Keratinocyte (primary cell): ENCODE results near the gene BICRAL. TPM values are rescaled to one million over a fixed set of nuclear protein-coding genes. Genes with fewer than 3 reads are reported as not detected.

ENCODE experiments used
- DNase-seq: peaks from one replicate; pipeline ENCODE4 v3.0.0-alpha.2; 2011; ENCODE audit warnings: low read depth, missing footprints, low spot score
- FAIRE-seq: peaks from 2 replicates; lab custom pipeline; 2011; peaks lifted over from hg19 to GRCh38; lab: Jason Lieb, UNC
- H2AFZ ChIP-seq: 2 replicates; pipeline ENCODE4 v1.6.0; 2012; ENCODE audit warnings: low read length, control low read depth, inconsistent platforms; ENCODE audit not compliant: control insufficient read depth
- H3K27ac ChIP-seq: 2 replicates; pipeline ENCODE4 v1.5.1; 2011; ENCODE audit warnings: low read length; ENCODE audit not compliant: control insufficient read depth, insufficient read depth
- H3K27me3 ChIP-seq: 3 replicates; pipeline ENCODE4 v1.6.0; 2011; ENCODE audit warnings: low read length; ENCODE audit not compliant: control insufficient read depth, insufficient read depth; ENCODE audit errors: extremely low read depth
- H3K36me3 ChIP-seq, 2 experiments: 2 replicates in 1 of 2; 3 replicates in 1 of 2; pipeline ENCODE4 v1.5.1; 2011; ENCODE audit warnings: low read length in 2 of 2, mild to moderate bottlenecking in 1 of 2; ENCODE audit not compliant: control insufficient read depth in 2 of 2, insufficient read depth in 2 of 2; ENCODE audit errors: extremely low read depth in 1 of 2
- H3K4me1 ChIP-seq: 3 replicates; pipeline ENCODE4 v1.5.1; 2011; ENCODE audit warnings: low read length; ENCODE audit not compliant: control insufficient read depth, insufficient read depth; ENCODE audit errors: extremely low read depth
- H3K4me2 ChIP-seq: 3 replicates; pipeline ENCODE4 v1.6.0; 2011; ENCODE audit warnings: low read depth, low read length; ENCODE audit not compliant: control insufficient read depth, insufficient read depth; ENCODE audit errors: extremely low read depth
- H3K4me3 ChIP-seq, 3 experiments: fragments of 200-600 bp in 1 of 3; sonication (generic) in 1 of 3; 2 replicates in 2 of 3; 3 replicates in 1 of 3; pipeline ENCODE4 v1.5.1; 2011 to 2016; ENCODE audit warnings: low read length in 3 of 3, mild to moderate bottlenecking in 3 of 3, control low read depth in 2 of 3, inconsistent platforms in 1 of 3, low read depth in 1 of 3, mixed read lengths in 1 of 3, mixed run types in 1 of 3, moderate library complexity in 1 of 3; ENCODE audit not compliant: control insufficient read depth in 2 of 3, insufficient read depth in 2 of 3; ENCODE audit errors: extremely low read depth in 1 of 3
- H3K79me2 ChIP-seq: 2 replicates; pipeline ENCODE4 v1.6.0; 2012; ENCODE audit warnings: low read length; ENCODE audit not compliant: control insufficient read depth, insufficient read depth
- H3K9ac ChIP-seq: 3 replicates; pipeline ENCODE4 v1.6.0; 2011; ENCODE audit warnings: low read length; ENCODE audit not compliant: control insufficient read depth, insufficient read depth; ENCODE audit errors: extremely low read depth
- H3K9me1 ChIP-seq: 3 replicates; pipeline ENCODE4 v1.6.0; 2011; ENCODE audit warnings: low read length; ENCODE audit not compliant: control insufficient read depth, insufficient read depth; ENCODE audit errors: extremely low read depth
- H3K9me3 ChIP-seq: 2 replicates; pipeline ENCODE4 v1.5.1; 2012; ENCODE audit warnings: low read depth, low read length; ENCODE audit not compliant: control insufficient read depth
- H4K20me1 ChIP-seq: 3 replicates; pipeline ENCODE4 v1.6.0; 2011; ENCODE audit warnings: low read length; ENCODE audit not compliant: control insufficient read depth, insufficient read depth; ENCODE audit errors: extremely low read depth
- CTCF ChIP-seq, 3 experiments: IDR thresholded peaks in 1 of 3; conservative IDR thresholded peaks in 1 of 3; optimal IDR thresholded peaks in 1 of 3; 2 replicates in 2 of 3; 3 replicates in 1 of 3; pipeline versions ENCODE3 to v1.5.1; 2011; ENCODE audit warnings: low read length in 3 of 3, mild to moderate bottlenecking in 3 of 3, moderate library complexity in 2 of 3, control low read depth in 1 of 3, inconsistent platforms in 1 of 3; ENCODE audit not compliant: insufficient read depth in 2 of 3; ENCODE audit errors: extremely low read depth in 1 of 3
- EZH2 ChIP-seq: IDR thresholded peaks from one replicate; pipeline ENCODE4 v1.6.1; 2012; ENCODE audit warnings: inconsistent platforms, mild to moderate bottlenecking, low read length, moderate library complexity
- dilution Hi-C: fragments of 300-500 bp; cut with MboI; formaldehyde crosslinking; loops from one replicate; pipeline ENCODE4 v1.7.0; 2020; ENCODE audit warnings: low sequenced_read_pairs; ENCODE audit not compliant: extremely low pct_ligation_motif_present
- polyA plus RNA-seq, 5 experiments: library from polyadenylated mRNA; depleted of rRNA in 3 of 5; stranded (reverse) in 3 of 5; stranded (forward) in 1 of 5; unstranded in 1 of 5; fragments of >200 nt; gene quantifications; 1 replicate in 1 of 5; 2 replicates in 3 of 5; 3 replicates in 1 of 5; pipeline versions ENCODE4 v1.2.1 to v1.2.3, GENCODE V29; 2011 to 2012; ENCODE audit warnings: missing spikeins in 2 of 5, low read depth in 1 of 5, low replicate concordance in 1 of 5

BICRAL gene
- polyA plus RNA-seq, 1 donor (not counting 4 experiments of a cell fraction or from before 2014, with no cell fraction given) = 5.0 TPM

GRCh38 chr6:42864602-42865001, 82.8 kb downstream of the BICRAL start:
- dilution Hi-C loops = no loop called here
- Histone ChIP-seq H3K4me1 (no peaks in the 10 kb centered on the region), H3K27ac (no peak overlapping the region), H3K36me3 (peaks cover 9 to 10% of the 10 kb centered on the region in 2 experiments), H3K4me3 (no peak overlapping the region), H2AFZ (no peak overlapping the region), H3K79me2 (no peaks in the 10 kb centered on the region), H3K4me2 (no peak overlapping the region), H4K20me1 (no peaks in the 10 kb centered on the region), H3K9me1 (no peaks in the 10 kb centered on the region), H3K27me3 (no peaks in the 10 kb centered on the region), H3K9me3 (no peaks in the 10 kb centered on the region), H3K9ac (no peak overlapping the region)
- FAIRE-seq (no peak), DNase-seq (no peak)
- TF ChIP-seq CTCF (optimal IDR thresholded peaks at IDR 0.05 in 1 of 3, IDR thresholded peaks at IDR 0.05 in 1 of 3, conservative IDR thresholded peaks at IDR 0.05 in 1 of 3; ENCODE audit: extremely low read depth in 1 of 3, insufficient read depth in 2 of 3, low read length in 3 of 3) = no peak
- TF ChIP-seq EZH2 = no peak

GRCh38 chr6:42870145-42870936, 88.5 kb downstream of the BICRAL start:
- Histone ChIP-seq H3K9me3 (no peaks in the 10 kb centered on the region), H3K9me1 (no peaks in the 10 kb centered on the region), H3K4me3 (no peak overlapping the region), H3K27me3 (no peaks in the 10 kb centered on the region), H3K36me3 (peaks cover 0 to 5% of the 10 kb centered on the region in 2 experiments), H3K27ac (no peak overlapping the region), H3K9ac (no peak overlapping the region), H4K20me1 (no peaks in the 10 kb centered on the region), H3K4me2 (no peak overlapping the region), H3K79me2 (no peaks in the 10 kb centered on the region), H3K4me1 (no peaks in the 10 kb centered on the region), H2AFZ (no peak overlapping the region)
- FAIRE-seq (no peak), DNase-seq (no peak)
- dilution Hi-C loops = no loop called here
- no peak for TF ChIP-seq CTCF (optimal IDR thresholded peaks at IDR 0.05 in 1 of 3, IDR thresholded peaks at IDR 0.05 in 1 of 3, conservative IDR thresholded peaks at IDR 0.05 in 1 of 3; ENCODE audit: extremely low read depth in 1 of 3, insufficient read depth in 2 of 3, low read length in 3 of 3)
- TF ChIP-seq EZH2 = no peak
